CD4-positive, alpha-beta T cell (primary cell): ENCODE measurements around the gene ZNF100. TPM values are rescaled to one million over a fixed set of nuclear protein-coding genes. Genes with fewer than 3 reads are reported as not detected.
A peak's percentile ranks its signal among the peaks of the same experiment; 100 is the strongest.

Experiments used
- ATAC-seq: fragments of 200-7000 bp; cut with Tn5 transposase; one replicate; pipeline ENCODE4 v1.10.0; 2022; ENCODE audit warnings: mild to moderate bottlenecking; ENCODE audit not compliant: poor library complexity
- CTCF ChIA-PET: fragments of 350-600 bp; sonication (Branson Sonifier 250); formaldehyde crosslinking; loops from one replicate; lab custom pipeline; 2021; ENCODE audit warnings: antibody characterized with exemption, inconsistent platforms; lab: Charles Lee
- POLR2A ChIA-PET: fragments of 350-600 bp; sonication (Branson Sonifier 250); formaldehyde crosslinking; loops from one replicate; lab custom pipeline; 2021; ENCODE audit warnings: antibody characterized with exemption, inconsistent platforms; lab: Charles Lee
- DNase-seq, 14 experiments: peaks; one replicate each; pipeline ENCODE4 v3.0.0-alpha.2; 2013 to 2020; ENCODE audit warnings: mixed read lengths in 2 of 14
- H3K27ac ChIP-seq, 2 donors: one replicate each; pipeline versions ENCODE4 v1.5.1 to v1.7.0; 2013; ENCODE audit warnings: low read length in 2 of 2, low read depth in 1 of 2, mild to moderate bottlenecking in 1 of 2
- H3K27me3 ChIP-seq, 2 experiments: 1 replicate in 1 of 2; 2 replicates in 1 of 2; pipeline versions ENCODE4 v1.6.1 to v1.7.0; 2013; ENCODE audit warnings: low read length in 2 of 2, control low read depth in 1 of 2, mild to moderate bottlenecking in 1 of 2, moderate library complexity in 1 of 2; ENCODE audit not compliant: insufficient read depth in 2 of 2, control insufficient read depth in 1 of 2
- H3K36me3 ChIP-seq: one replicate; pipeline ENCODE4 v1.6.1; 2013; ENCODE audit warnings: low read length, control low read depth; ENCODE audit not compliant: insufficient read depth
- H3K4me1 ChIP-seq: one replicate; pipeline ENCODE4 v1.6.1; 2013; ENCODE audit warnings: low read length, control low read depth; ENCODE audit not compliant: insufficient read depth
- H3K4me3 ChIP-seq: one replicate; pipeline ENCODE4 v1.5.1; 2013; ENCODE audit warnings: mild to moderate bottlenecking, low read length, moderate library complexity
- H3K9me3 ChIP-seq, 2 experiments: 1 replicate in 1 of 2; 2 replicates in 1 of 2; pipeline versions ENCODE4 v1.6.1 to v1.7.0; 2013; ENCODE audit warnings: low read length in 2 of 2, mild to moderate bottlenecking in 2 of 2, control low read depth in 1 of 2, moderate library complexity in 1 of 2; ENCODE audit not compliant: control insufficient read depth in 1 of 2, insufficient read depth in 1 of 2
- H3K27ac Mint-ChIP-seq: one replicate; pipeline ENCODE4 v1.8.0; 2020; ENCODE audit warnings: mixed read lengths
- H3K27me3 Mint-ChIP-seq: one replicate; pipeline ENCODE4 v1.8.0; 2021; ENCODE audit warnings: mixed read lengths
- H3K36me3 Mint-ChIP-seq: one replicate; pipeline ENCODE4 v1.8.0; 2021; ENCODE audit warnings: low read depth, mixed read lengths
- H3K4me1 Mint-ChIP-seq: one replicate; pipeline ENCODE4 v1.8.0; 2021; ENCODE audit warnings: low read depth, mixed read lengths
- H3K4me3 Mint-ChIP-seq: one replicate; pipeline ENCODE4 v1.8.0; 2020; ENCODE audit warnings: mild to moderate bottlenecking, mixed read lengths
- H3K9me3 Mint-ChIP-seq: one replicate; pipeline ENCODE4 v1.8.0; 2020; ENCODE audit warnings: mixed read lengths
- intact Hi-C, 2 experiments: fragments of 100-400 bp; cut with DNase I in 1 of 2; cut with micrococcal nuclease in 1 of 2; formaldehyde crosslinking; loops; one replicate each; pipeline versions ENCODE4 v1.15.1 to v1.9.0; 2023 to 2025; cut with DNase I, micrococcal nuclease
- total RNA-seq, 174 experiments: library from RNA in 2 of 174; stranded (reverse) in 2 of 174; gene quantifications; one replicate each; pipeline ENCODE4 v1.2.3 and lab custom pipeline; 2021 to 2026
- TF ChIP-seq, protein P1 (sequence below): fragments of 200-600 bp; IDR thresholded peaks from one replicate; pipeline ENCODE4 v1.8.0; 2022; ENCODE audit warnings: antibody characterized with exemption, mild to moderate bottlenecking

The ZNF100 gene
- total RNA-seq, 2 experiments from 2014 or later, result 10.8 to 11.0 TPM

DNA sequence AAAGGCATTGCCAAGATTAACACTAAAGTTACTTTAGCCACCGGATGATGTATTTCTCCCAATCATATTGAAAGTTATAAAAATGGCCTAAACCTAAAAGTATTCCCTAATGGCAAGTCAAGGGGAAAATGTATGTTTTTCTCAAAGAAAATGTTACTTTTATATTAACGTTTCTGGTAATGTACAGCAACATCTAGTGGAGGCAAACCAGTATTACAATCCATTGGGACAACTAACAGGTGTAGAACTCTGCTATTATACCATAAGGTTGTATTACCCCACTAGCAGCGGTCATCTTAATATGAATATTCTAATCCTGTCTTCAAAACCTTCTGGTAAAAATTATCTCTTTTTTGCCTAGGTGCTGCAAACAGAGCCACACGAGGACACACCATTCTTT is 69.2 kb downstream of the ZNF100 start:
- TF ChIP-seq, protein P1, sequence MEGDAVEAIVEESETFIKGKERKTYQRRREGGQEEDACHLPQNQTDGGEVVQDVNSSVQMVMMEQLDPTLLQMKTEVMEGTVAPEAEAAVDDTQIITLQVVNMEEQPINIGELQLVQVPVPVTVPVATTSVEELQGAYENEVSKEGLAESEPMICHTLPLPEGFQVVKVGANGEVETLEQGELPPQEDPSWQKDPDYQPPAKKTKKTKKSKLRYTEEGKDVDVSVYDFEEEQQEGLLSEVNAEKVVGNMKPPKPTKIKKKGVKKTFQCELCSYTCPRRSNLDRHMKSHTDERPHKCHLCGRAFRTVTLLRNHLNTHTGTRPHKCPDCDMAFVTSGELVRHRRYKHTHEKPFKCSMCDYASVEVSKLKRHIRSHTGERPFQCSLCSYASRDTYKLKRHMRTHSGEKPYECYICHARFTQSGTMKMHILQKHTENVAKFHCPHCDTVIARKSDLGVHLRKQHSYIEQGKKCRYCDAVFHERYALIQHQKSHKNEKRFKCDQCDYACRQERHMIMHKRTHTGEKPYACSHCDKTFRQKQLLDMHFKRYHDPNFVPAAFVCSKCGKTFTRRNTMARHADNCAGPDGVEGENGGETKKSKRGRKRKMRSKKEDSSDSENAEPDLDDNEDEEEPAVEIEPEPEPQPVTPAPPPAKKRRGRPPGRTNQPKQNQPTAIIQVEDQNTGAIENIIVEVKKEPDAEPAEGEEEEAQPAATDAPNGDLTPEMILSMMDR, result peak; percentile 76
- peak in 4 of 14 experiments; percentile 5 to 61 (median 42) for DNase-seq
- ATAC-seq, result peak; percentile 66
- H3K4me1 Mint-ChIP-seq, result no peaks in the 10 kb centered on the region
- Histone ChIP-seq H3K27ac (no peak overlapping the region), H3K27me3 (no peaks in the 10 kb centered on the region), H3K4me3 (no peak overlapping the region), H3K36me3 (no peaks in the 10 kb centered on the region), H3K4me1 (no peaks in the 10 kb centered on the region), H3K9me3 (no peaks in the 10 kb centered on the region)
- H3K36me3 Mint-ChIP-seq, result no peaks in the 10 kb centered on the region
- H3K27me3 Mint-ChIP-seq, result no peaks in the 10 kb centered on the region
- POLR2A ChIA-PET, result interaction anchor here (1.4 kb wide), 1 partner anchor 192 kb away, joined by 6 read pairs; the partner anchor contains the start of gene ZNF429
- no peak overlapping the region for H3K27ac Mint-ChIP-seq
- H3K9me3 Mint-ChIP-seq, result no peaks in the 10 kb centered on the region
- intact Hi-C loops, result loop anchor here (1.0 to 5.0 kb wide), 4 partner anchors 213 to 1451 kb away; no protein-coding TSS in a partner anchor
- H3K4me3 Mint-ChIP-seq, result no peak overlapping the region
- CTCF ChIA-PET, result no interaction called here

GRCh38 chr19:21697698-21698097 is 69.7 kb downstream of the ZNF100 start:
- TF ChIP-seq, protein P1, result no peak
- Histone ChIP-seq H3K27ac (no peak overlapping the region), H3K4me3 (no peak overlapping the region), H3K4me1 (no peaks in the 10 kb centered on the region), H3K27me3 (no peaks in the 10 kb centered on the region), H3K9me3 (no peaks in the 10 kb centered on the region), H3K36me3 (no peaks in the 10 kb centered on the region)
- H3K4me1 Mint-ChIP-seq, result no peaks in the 10 kb centered on the region
- H3K9me3 Mint-ChIP-seq, result no peaks in the 10 kb centered on the region
- ATAC-seq (no peak), DNase-seq (no peak)
- intact Hi-C loops, result loop anchor here (1.0 to 5.0 kb wide), 5 partner anchors 213 to 1451 kb away; no protein-coding TSS in a partner anchor
- ChIA-PET CTCF (no interaction called here), POLR2A (no interaction called here)
- H3K27ac Mint-ChIP-seq, result no peak overlapping the region
- H3K4me3 Mint-ChIP-seq, result no peak overlapping the region
- H3K36me3 Mint-ChIP-seq, result no peaks in the 10 kb centered on the region
- no peaks in the 10 kb centered on the region for H3K27me3 Mint-ChIP-seq

DNA sequence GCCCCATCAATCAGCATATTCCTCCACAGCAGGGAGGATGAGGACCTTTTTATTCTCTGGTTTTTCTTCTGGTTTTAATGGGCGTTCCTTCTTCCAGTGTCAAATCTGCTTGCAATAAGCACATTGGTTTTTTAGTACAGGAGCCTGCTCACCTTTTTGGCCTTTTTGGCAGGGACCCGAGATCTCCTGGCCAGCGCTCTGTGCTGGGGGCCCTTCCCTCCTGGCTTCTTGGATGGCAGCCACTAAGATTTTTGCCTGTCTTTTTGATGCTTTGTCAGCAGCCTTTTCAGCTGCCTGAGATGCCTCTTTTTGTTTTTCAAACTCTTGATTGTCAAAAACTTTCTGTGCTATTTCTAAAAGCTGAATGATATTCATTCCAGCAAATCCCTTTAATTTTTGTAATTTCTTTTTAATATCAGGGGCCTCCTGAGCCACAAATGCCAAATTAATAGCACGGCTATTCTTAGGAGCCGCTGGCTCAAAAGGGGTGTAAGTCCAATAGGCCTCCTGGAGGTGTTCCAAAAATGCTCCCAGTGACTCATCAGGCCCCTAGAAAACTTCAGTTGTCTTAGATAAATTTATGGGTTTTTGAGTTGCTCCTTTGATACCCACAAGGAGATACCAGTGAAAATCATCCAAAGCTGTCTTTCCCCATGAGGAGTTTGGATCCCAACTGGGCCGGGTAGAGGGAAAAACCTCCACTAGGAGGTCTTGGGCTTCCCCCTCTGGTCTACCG is 73.0 kb downstream of the ZNF100 start:
- H3K9me3 ChIP-seq, result no peaks in the 10 kb centered on the region
- POLR2A ChIA-PET, result interaction anchor here (0.7 kb wide), 1 partner anchor 584 kb away, joined by 3 read pairs; no protein-coding TSS in a partner anchor
- no peaks in the 10 kb centered on the region for H3K4me1 Mint-ChIP-seq
- no peak for ATAC-seq
- DNase-seq, result no peak
- H3K27me3 Mint-ChIP-seq, result no peaks in the 10 kb centered on the region
- TF ChIP-seq, protein P1, result no peak
- H3K4me1 ChIP-seq, result no peaks in the 10 kb centered on the region
- H3K27ac Mint-ChIP-seq, result no peak overlapping the region
- CTCF ChIA-PET, result no interaction called here
- no peak overlapping the region for H3K4me3 ChIP-seq
- H3K9me3 Mint-ChIP-seq, result no peaks in the 10 kb centered on the region
- H3K4me3 Mint-ChIP-seq, result no peak overlapping the region
- no peaks in the 10 kb centered on the region for H3K36me3 ChIP-seq
- H3K27ac ChIP-seq, result no peak overlapping the region
- H3K36me3 Mint-ChIP-seq, result no peaks in the 10 kb centered on the region
- intact Hi-C loops, result no loop called here
- H3K27me3 ChIP-seq, result no peaks in the 10 kb centered on the region
